GM21825 (cell line): ENCODE data around the gene CRELD1.

ENCODE experiments used
- ATAC-seq: cut with Tn5 transposase; IDR thresholded peaks from one replicate; pipeline ENCODE4 v1.9.1; 2021; ENCODE audit warnings: mild to moderate bottlenecking, moderate library complexity; ENCODE audit not compliant: unreplicated experiment

CRELD1 gene

DNA sequence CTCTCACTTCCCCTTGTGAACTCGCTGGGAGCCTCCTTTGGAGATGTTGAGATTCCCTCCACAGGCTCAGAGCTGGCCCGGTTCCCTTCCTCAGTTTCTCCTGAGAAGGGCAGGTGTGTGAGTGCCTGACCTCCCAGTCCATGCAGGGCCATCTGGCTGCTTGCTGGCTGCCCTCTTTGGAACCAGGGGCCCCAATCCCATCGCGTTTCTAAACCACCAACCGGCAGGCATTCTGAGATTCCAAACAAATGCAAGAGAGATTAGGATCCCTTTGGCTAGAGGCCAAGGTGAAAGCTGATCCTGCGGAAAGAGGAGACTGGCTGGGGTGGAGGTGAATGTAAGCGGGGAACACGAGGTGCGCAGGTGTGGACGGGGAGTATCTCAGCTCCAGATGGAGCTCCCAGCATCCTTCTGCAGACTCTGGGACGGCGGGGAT is 21.5 kb downstream of the CRELD1 start:
- ATAC-seq, result no peak

DNA sequence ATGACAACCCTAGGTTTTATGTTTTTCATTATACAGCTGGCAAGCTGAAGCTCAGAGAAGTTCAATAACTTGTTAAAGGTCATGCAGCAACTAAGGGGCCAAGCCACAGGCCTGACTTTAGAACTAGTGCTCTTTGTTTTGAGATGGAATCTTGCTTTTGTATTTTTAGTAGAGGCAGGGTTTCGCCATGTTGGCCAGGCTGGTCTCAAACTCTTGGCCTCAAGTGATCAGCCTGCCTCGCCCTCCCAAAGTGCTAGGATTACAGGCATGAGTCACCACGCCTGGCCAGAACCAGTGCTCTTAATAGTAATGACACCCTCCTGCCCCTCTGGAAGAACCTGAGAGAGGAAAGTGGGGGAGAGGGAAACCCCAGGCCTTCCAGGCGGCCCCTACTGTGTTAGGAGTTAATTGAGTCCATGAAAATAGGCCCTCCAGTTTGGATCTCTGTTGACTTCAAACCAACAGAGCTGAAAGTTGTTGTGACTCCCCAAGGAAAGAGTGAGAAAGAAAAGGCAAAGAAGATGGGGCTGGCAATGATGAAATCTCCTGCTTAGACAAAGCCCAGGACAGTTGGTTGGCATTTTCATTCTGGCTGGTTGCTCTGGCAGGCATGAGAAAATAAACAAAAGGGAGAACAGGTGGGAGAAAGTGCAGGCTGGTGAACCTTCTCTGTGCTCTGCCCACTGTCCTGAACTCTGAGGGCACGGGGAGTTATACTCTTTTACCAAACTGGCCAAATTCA is 22.1 kb downstream of the CRELD1 start:
- no peak for ATAC-seq

DNA sequence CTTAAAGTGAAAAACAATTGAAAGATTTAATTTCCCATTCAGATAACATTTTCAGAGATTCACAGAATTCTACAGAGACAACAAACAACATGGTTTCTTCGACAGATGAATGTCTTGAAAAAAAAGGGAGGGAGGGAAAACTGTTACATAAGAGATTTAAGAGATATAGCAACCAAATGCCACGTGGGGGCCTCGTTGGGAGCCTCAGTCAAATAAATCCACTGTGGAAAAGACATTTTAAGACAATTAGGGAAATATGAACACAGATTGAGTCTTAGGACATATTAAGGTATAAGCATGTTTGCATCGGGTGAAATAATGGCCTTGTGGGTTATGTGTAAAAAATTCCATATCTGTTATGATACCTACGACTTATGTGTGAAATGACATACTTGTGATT is 23.6 kb downstream of the CRELD1 start:
- no peak for ATAC-seq

DNA sequence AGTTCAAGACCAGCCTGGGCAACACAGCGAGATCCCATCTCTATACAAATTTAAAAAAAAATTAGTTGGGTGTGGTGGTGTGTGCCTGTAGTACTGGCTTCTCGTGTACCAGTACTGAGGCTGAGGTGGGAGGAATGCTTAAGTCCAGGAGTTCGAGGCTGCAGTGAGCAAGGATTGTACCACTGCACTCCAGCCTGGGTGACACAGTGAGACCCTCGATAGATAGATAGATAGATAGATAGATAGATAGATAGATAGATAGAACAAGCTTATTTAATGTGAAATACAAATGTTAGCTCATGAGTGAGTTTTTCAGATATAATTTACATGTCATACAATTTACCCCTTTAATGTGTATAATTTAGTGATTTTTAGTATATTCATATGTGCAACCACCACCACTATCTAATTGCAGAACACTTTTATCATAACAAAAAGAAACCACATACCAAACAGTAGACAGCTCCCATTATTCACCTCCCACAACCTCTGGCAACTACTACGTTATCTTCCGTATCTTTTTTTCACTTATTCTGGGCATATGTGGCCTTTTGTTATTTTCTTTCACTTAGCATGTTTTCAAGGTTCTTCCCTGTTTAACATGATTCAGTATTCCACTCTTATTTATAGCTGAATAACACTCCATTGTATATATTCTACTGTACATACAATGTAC is 31.7 kb downstream of the CRELD1 start:
- ATAC-seq, result no peak

DNA sequence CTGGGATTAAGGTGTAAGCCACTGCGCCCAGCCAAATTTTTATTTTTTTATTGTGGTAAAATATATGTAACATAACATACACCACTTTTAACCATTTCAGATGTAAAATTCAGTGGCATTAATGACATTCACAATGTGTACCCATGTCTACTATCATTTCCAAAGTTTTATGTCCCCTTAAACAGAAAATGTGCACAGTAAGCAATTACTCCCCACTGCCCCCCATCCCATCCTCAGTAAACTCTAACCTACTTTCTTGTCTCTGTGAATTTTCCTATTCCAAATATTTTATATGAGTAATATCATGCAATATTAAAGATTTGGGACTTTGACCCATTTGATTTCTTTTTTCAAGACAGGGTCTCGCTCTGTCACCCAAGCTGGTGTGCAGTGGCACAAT is 33.2 kb downstream of the CRELD1 start:
- ATAC-seq, result no peak

DNA sequence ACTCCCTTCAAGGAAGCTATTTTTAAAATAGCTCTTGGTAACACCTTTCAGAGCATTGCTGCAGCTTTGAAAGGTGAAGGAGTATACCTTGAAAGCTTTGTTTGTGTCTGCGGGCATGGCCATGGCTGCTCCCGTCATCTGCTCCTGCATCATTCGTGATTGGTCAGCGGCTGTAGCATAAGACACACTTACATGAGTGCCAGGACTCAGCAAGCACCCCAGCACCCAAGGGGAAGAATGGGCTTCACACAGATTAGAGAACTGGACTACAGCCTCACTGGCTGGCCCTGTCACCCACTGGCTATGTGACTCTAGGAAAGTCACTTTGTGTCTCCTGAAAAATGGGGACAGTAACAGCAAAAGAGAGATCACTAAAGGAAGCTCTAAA is 36.0 kb downstream of the CRELD1 start:
- ATAC-seq, result no peak

DNA sequence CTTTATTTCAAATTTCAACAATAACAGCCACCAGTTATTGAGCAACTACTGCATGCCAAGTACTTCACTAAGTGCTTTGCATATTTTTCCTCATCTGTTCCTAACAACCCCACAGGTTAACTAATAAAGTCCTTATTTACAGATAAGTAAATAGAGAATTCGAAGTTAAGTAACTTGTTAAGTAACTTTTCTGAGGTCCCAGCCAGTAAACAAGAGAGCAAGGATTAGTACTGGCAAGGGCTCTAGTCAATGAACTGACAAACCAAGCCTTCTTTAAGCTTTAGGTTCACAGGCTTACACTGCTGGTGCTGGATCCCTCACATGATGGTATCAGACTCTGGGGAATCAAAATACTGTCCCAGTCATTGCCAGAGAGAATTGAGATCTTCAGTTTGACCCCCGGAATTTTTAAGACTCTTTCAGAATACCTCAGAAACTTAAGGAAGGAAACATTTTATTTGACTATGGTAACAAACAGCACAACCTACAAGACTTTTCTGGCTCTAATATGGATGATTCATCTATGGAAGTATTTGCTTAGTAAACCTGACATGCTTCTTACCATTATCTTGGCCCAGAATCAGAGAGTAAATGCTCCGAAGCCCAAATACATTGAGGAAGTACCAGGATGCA is 36.5 kb downstream of the CRELD1 start:
- ATAC-seq, result no peak

DNA sequence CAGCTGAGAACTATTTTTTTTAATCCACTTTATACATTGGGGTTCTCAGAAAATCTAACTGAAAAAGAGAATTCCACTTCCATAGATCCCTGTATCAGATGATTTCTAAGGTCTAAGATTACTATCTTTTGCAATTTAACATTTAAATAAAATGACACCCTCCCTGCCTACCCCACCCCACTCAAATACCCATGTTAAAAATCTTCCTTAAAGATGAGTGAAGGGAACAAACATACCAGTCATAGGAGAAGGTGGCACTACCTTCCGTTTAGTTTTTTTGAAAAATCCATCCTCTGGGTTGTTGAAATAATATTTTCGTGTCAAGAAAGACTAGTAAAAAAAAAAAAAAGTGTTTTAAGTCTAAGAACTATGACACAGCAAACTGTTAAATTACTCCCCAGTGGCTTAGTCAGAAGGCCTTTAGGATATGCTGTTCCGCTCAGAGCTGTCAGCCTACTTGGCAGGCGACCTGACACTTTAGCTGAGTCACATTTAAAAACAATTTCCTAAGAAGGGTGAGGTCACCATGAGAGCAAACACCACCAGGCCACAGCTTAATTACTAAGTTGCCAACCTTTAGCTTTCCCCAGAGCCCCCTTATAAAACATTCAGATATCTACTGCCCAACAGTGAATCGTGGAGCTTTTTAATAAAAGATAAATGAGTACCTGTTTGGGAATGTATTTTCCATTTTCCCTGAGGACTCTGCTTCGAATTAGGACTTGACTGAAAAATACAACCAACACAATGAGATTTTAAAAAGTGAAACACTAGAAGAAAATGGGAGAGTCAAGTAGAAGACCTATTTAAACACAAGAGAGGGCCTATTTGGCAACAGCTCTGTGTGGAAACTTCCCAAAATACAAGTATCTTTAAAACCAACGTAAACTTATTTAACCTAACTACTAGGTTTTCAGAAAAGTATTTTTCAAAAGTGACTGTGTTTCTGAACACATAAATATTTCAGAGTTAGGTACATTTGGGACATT is 43.4 kb downstream of the CRELD1 start:
- no peak for ATAC-seq

DNA sequence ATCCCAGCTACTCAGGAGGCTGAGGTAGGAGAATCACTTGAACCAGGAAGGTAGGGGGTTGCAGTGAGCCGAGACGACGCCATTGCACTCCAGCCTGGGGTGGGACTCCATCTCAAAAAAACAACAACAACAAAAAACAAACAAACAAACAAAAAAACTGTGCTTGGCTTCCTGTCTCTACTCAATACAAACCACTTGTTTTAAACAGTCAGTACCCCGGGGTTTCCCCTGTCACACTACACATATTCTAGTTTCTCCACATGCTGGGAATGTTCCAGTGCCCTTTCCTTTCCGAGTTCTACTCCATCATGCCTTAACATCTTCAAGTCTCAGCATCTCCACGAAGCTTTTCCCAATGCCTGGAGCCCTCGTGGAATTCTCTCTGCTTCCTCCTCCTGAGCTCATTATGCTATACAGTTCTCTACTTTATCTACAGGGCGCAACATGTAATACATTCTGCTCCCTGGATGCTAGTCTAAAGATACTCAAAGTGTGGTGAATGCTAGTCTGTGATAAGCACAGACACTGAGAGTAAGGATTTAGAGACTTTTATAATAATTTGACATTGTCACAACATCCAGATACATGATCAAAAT is 45.2 kb downstream of the CRELD1 start:
- no peak for ATAC-seq

DNA sequence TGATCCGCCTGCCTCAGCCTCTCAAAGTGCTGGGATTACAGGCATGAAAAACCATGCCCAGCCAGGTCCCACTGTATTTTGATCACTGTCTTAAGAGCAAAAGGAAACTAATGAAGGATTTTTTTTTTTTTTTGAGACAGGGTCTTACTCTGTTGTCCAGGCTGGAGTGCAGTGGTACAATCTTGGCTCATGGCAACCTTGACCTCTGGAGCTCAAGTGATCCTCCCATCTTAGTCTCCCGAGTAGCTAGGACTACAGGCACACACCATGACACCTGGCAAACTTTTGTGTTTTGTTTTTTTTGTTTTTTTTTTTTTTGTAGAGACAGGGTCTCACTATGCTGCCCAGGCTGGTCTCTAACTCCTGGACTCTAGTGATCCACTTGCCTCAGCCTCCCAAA is 46.6 kb downstream of the CRELD1 start:
- ATAC-seq, result no peak

DNA sequence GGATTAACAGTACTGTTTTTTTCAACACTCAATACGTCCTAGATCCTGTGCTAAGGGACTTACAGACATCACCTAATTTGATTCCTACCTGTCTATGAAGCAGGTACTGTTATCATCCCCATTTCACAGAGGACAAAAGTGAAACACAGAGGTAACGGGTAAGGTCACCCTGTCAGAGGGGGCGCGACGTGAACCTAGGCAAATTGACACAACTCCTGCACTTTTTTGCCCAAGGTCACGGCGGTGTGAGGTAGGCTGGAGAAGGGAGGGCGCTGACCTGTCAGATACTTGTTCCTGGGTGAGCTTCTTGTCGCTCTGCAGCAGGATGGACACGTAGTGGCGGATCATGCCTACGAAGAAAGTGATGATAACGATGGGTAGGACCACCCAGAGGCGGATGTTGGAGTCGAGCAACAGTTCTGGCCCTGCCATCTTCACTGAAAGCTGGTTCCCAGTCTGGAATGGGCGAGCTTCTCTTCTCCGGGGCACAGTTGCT is 52.6 kb downstream of the CRELD1 start:
- peak; percentile 20 for ATAC-seq

DNA sequence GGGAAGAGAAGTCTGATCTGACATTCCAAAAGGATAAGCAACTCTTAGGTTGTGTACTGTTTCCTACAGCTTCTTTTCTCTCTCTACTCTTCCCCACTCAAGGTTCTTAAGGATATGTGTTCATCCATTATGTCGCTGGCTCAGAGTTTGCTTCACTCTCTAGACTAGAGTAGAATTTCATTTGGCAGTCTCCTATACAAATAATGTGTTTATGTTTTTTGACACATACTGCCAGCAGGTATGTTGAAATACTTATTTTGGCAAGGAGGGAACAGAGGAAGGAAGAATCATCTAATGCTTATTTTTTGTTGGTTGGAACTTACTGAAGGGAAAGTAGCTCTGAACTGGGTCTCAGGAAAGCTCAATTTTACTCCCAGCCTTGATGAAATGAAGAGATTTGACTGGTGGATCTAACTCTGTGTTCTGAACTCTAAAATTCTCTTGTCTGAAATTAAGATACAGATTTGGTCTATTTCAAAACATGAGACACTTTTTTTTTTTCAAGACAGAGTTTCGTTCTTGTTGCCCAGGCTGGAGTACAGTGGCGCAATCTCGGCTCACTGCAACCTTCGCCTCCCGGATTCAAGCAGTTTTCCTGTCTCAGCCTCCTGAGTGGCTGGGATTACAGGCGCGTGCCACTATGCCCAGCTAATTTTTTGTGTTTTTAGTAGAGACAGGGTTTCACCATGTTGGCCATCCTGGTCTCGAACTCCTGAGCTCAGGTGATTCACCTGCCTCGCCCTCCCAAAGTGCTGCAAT is 60.6 kb downstream of the CRELD1 start:
- ATAC-seq, result no peak
